Nephron (organoid): ENCODE data around the gene RALGDS.
"Not testable (repeated sequence)": the region's sequence is repeated elsewhere in the genome, so short reads cannot be mapped to it uniquely, and the experiment has no call there.

Experiments
- H3K27ac Mint-ChIP-seq, 3 experiments: 2 replicates each; pipeline ENCODE4 v1.8.0; 2020; ENCODE audit warnings: mixed read lengths in 3 of 3, mild to moderate bottlenecking in 2 of 3, moderate library complexity in 1 of 3
- H3K27me3 Mint-ChIP-seq: 2 replicates; pipeline ENCODE4 v1.8.0; 2021; ENCODE audit warnings: low read depth, mild to moderate bottlenecking, moderate library complexity, mixed read lengths
- H3K36me3 Mint-ChIP-seq: 2 replicates; pipeline ENCODE4 v1.8.0; 2020; ENCODE audit warnings: low read depth, mixed read lengths
- H3K4me1 Mint-ChIP-seq: 2 replicates; pipeline ENCODE4 v1.8.0; 2020; ENCODE audit warnings: mixed read lengths
- H3K4me3 Mint-ChIP-seq, 3 experiments: 2 replicates each; pipeline ENCODE4 v1.8.0; 2020; ENCODE audit warnings: mild to moderate bottlenecking in 3 of 3, mixed read lengths in 3 of 3, moderate library complexity in 2 of 3
- H3K9me3 Mint-ChIP-seq: 2 replicates; pipeline ENCODE4 v1.8.0; 2020; ENCODE audit warnings: mixed read lengths
- CTCF ChIP-seq, 3 experiments: fragments of 200-600 bp; sonication (generic); IDR thresholded peaks; one replicate each; pipeline ENCODE4 v1.5.0; 2021; ENCODE audit warnings: antibody characterized with exemption in 3 of 3; ENCODE audit not compliant: unreplicated experiment in 3 of 3

The RALGDS gene

GRCh38 chr9:133100506-133101355 is 20.3 kb downstream of the RALGDS start:
- no peak overlapping the region for H3K27ac Mint-ChIP-seq
- no peak for TF ChIP-seq CTCF (IDR thresholded peaks at IDR 0.05; ENCODE audit: unreplicated experiment in 3 of 3)
- peaks cover 57% of the 10 kb centered on the region for H3K36me3 Mint-ChIP-seq
- H3K4me3 Mint-ChIP-seq = no peak overlapping the region
- peaks cover 17% of the 10 kb centered on the region for H3K9me3 Mint-ChIP-seq
- H3K27me3 Mint-ChIP-seq = no peaks in the 10 kb centered on the region
- peaks cover 4% of the 10 kb centered on the region for H3K4me1 Mint-ChIP-seq

GRCh38 chr9:133099726-133100505 is 21.1 kb downstream of the RALGDS start:
- no peak overlapping the region for H3K27ac Mint-ChIP-seq
- peaks cover 65% of the 10 kb centered on the region for H3K36me3 Mint-ChIP-seq
- no peak for TF ChIP-seq CTCF (IDR thresholded peaks at IDR 0.05; ENCODE audit: unreplicated experiment in 3 of 3)
- no peak overlapping the region for H3K4me3 Mint-ChIP-seq
- H3K9me3 Mint-ChIP-seq = peaks cover 26% of the 10 kb centered on the region
- peaks cover 4% of the 10 kb centered on the region for H3K4me1 Mint-ChIP-seq
- H3K27me3 Mint-ChIP-seq = no peaks in the 10 kb centered on the region

GRCh38 chr9:133098871-133099270 is 22.2 kb downstream of the RALGDS start:
- H3K27me3 Mint-ChIP-seq = no peaks in the 10 kb centered on the region

GRCh38 chr9:133098104-133098754 is 22.8 kb downstream of the RALGDS start:
- peaks cover 4% of the 10 kb centered on the region for H3K4me1 Mint-ChIP-seq
- no peak for TF ChIP-seq CTCF (IDR thresholded peaks at IDR 0.05; ENCODE audit: unreplicated experiment in 3 of 3)

More at GRCh38 chr9:133098871-133099270, 22.2 kb downstream of the RALGDS start:
- TF ChIP-seq CTCF (IDR thresholded peaks at IDR 0.05; ENCODE audit: unreplicated experiment in 3 of 3) = no peak
- no peak overlapping the region for H3K27ac Mint-ChIP-seq
- peaks cover 4% of the 10 kb centered on the region for H3K4me1 Mint-ChIP-seq
- H3K9me3 Mint-ChIP-seq = peaks cover 28% of the 10 kb centered on the region
- no peak overlapping the region for H3K4me3 Mint-ChIP-seq
- peaks cover 68% of the 10 kb centered on the region for H3K36me3 Mint-ChIP-seq

GRCh38 chr9:133094842-133095393 is 26.1 kb downstream of the RALGDS start:
- Mint-ChIP-seq H3K27ac (no peak overlapping the region), H3K9me3 (peaks cover 28% of the 10 kb centered on the region), H3K4me3 (no peak overlapping the region), H3K27me3 (no peaks in the 10 kb centered on the region), H3K36me3 (peaks cover 66% of the 10 kb centered on the region), H3K4me1 (peaks cover 4% of the 10 kb centered on the region)
- no peak for TF ChIP-seq CTCF (IDR thresholded peaks at IDR 0.05; ENCODE audit: unreplicated experiment in 3 of 3)

More at GRCh38 chr9:133098104-133098754, 22.8 kb downstream of the RALGDS start:
- H3K4me3 Mint-ChIP-seq = no peak overlapping the region
- no peak overlapping the region for H3K27ac Mint-ChIP-seq
- H3K36me3 Mint-ChIP-seq = peaks cover 67% of the 10 kb centered on the region
- H3K9me3 Mint-ChIP-seq = peaks cover 28% of the 10 kb centered on the region
- no peaks in the 10 kb centered on the region for H3K27me3 Mint-ChIP-seq

- Mint-ChIP-seq H3K9me3 (peaks cover 28% of the 10 kb centered on the region), H3K36me3 (peaks cover 61% of the 10 kb centered on the region)
- H3K4me3 Mint-ChIP-seq, H3K27me3 Mint-ChIP-seq, H3K27ac Mint-ChIP-seq, H3K4me1 Mint-ChIP-seq: not testable (repeated sequence)
Measured at GRCh38 chr9:133094351-133094750, 26.7 kb downstream of the RALGDS start.
